Measurements from ENCODE around the gene TRERF1. TPM values are rescaled to one million over a fixed set of nuclear protein-coding genes. Genes with fewer than 3 reads are reported as not detected.

TRERF1 gene
- total and polyA plus RNA-seq, 2 experiments from 2014 or later: 3.2 to 5.1 TPM

GRCh38 chr6:42405021-42405420 is 46.7 kb downstream of the TRERF1 start:
- H3K27me3 ChIP-seq: no peaks in the 10 kb centered on the region
- H3K4me2 ChIP-seq: peak overlapping the region; percentile 12
- no peak for DNase-seq (ENCODE audit: low spot score)
- H3K27ac ChIP-seq: peak overlapping the region; percentile 69
- peaks cover 71% of the 10 kb centered on the region for H3K79me2 ChIP-seq
- H3K36me3 ChIP-seq (replicated peaks; ENCODE audit: insufficient read depth, low read depth): no peaks in the 10 kb centered on the region
- H2AFZ ChIP-seq: no peak overlapping the region
- no peaks in the 10 kb centered on the region for H3K9me2 ChIP-seq (replicated peaks; ENCODE audit: insufficient read depth)
- TF ChIP-seq EZH2 (IDR thresholded peaks at IDR 0.05; ENCODE audit: borderline replicate concordance): no peak
- TF ChIP-seq EZH2phosphoT487 (IDR thresholded peaks at IDR 0.05; ENCODE audit: low read depth, severe bottlenecking, unreplicated experiment): no peak
- TF ChIP-seq, protein P1, sequence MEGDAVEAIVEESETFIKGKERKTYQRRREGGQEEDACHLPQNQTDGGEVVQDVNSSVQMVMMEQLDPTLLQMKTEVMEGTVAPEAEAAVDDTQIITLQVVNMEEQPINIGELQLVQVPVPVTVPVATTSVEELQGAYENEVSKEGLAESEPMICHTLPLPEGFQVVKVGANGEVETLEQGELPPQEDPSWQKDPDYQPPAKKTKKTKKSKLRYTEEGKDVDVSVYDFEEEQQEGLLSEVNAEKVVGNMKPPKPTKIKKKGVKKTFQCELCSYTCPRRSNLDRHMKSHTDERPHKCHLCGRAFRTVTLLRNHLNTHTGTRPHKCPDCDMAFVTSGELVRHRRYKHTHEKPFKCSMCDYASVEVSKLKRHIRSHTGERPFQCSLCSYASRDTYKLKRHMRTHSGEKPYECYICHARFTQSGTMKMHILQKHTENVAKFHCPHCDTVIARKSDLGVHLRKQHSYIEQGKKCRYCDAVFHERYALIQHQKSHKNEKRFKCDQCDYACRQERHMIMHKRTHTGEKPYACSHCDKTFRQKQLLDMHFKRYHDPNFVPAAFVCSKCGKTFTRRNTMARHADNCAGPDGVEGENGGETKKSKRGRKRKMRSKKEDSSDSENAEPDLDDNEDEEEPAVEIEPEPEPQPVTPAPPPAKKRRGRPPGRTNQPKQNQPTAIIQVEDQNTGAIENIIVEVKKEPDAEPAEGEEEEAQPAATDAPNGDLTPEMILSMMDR (IDR thresholded peaks at IDR 0.05; ENCODE audit: poor library complexity): no peak
- no peak overlapping the region for H3K4me3 ChIP-seq
- peaks cover 3% of the 10 kb centered on the region for H4K20me1 ChIP-seq (ENCODE audit: insufficient read depth, poor library complexity, severe bottlenecking)
- H3K9me3 ChIP-seq (ENCODE audit: low read depth): no peaks in the 10 kb centered on the region
- peaks cover 17% of the 10 kb centered on the region for H3K4me1 ChIP-seq (ENCODE audit: insufficient read depth)
- WGBS (ENCODE audit: low lambda C conversion rate, missing lambda C conversion rate): 47% methylated on average over 2 of the region's 2 CpGs

DNA sequence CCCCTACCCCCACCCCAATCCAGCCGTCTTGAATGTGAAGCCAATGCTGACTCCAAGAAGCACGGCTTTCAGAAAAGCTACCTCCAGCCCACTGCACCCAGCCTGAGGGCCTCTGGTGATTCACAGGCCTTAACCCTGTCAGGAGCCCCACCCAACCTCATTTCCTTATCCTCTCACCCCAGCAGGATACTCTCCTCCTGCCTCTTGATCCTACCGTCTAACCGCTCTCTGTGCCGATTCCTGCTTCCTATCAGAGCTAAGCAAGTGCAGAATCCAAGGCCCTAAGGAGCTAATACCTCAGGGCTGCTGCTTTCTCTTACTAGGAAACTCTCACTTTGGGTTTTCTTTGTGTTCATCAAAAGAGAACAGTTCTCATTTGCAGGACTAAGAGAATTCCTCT is 47.2 kb downstream of the TRERF1 start:
- peak overlapping the region; percentile 69 for H3K27ac ChIP-seq
- 23% methylated on average over 5 of the region's 5 CpGs for WGBS (ENCODE audit: low lambda C conversion rate, missing lambda C conversion rate)
- H4K20me1 ChIP-seq (ENCODE audit: insufficient read depth, poor library complexity, severe bottlenecking): peaks cover 3% of the 10 kb centered on the region
- H3K79me2 ChIP-seq: peaks cover 69% of the 10 kb centered on the region
- H3K36me3 ChIP-seq (replicated peaks; ENCODE audit: insufficient read depth, low read depth): no peaks in the 10 kb centered on the region
- no peak overlapping the region for H2AFZ ChIP-seq
- TF ChIP-seq, protein P1 (IDR thresholded peaks at IDR 0.05; ENCODE audit: poor library complexity): no peak
- TF ChIP-seq EZH2 (IDR thresholded peaks at IDR 0.05; ENCODE audit: borderline replicate concordance) (no peak), EZH2phosphoT487 (IDR thresholded peaks at IDR 0.05; ENCODE audit: low read depth, severe bottlenecking, unreplicated experiment) (no peak)
- no peaks in the 10 kb centered on the region for H3K9me3 ChIP-seq (ENCODE audit: low read depth)
- peak overlapping the region; percentile 12 for H3K4me2 ChIP-seq
- H3K27me3 ChIP-seq: no peaks in the 10 kb centered on the region
- peak; percentile 80 for DNase-seq (ENCODE audit: low spot score)
- no peak overlapping the region for H3K4me3 ChIP-seq
- H3K9me2 ChIP-seq (replicated peaks; ENCODE audit: insufficient read depth): no peaks in the 10 kb centered on the region
- peaks cover 17% of the 10 kb centered on the region for H3K4me1 ChIP-seq (ENCODE audit: insufficient read depth)

DNA sequence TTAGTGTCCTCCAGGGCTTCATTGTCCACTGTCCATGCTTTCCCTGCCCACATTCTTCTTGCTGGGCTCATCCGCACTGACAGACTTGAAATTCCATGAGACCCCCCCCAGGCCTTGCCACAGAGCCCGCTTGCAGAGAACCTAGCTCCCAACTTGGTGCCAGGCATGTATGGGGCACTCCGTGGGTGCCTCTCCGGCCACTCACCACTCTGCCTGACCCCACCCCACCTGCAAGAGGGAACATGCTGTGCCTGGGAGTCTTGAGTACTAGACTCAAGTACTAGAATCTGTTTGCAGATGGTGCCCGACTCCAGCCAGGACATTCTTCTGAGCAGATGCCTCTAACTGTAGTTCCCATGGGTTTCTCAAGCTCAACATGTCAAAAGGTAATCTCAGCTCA is 47.9 kb downstream of the TRERF1 start:
- Histone ChIP-seq H3K27ac (peak overlapping the region; percentile 69), H3K79me2 (peaks cover 69% of the 10 kb centered on the region), H3K36me3 (replicated peaks; ENCODE audit: insufficient read depth, low read depth) (no peaks in the 10 kb centered on the region), H3K9me3 (ENCODE audit: low read depth) (no peaks in the 10 kb centered on the region), H3K4me3 (no peak overlapping the region), H3K9me2 (replicated peaks; ENCODE audit: insufficient read depth) (no peaks in the 10 kb centered on the region), H3K4me1 (ENCODE audit: insufficient read depth) (peaks cover 17% of the 10 kb centered on the region), H3K27me3 (no peaks in the 10 kb centered on the region), H2AFZ (no peak overlapping the region), H4K20me1 (ENCODE audit: insufficient read depth, poor library complexity, severe bottlenecking) (peaks cover 3% of the 10 kb centered on the region), H3K4me2 (peak overlapping the region; percentile 12)
- DNase-seq (ENCODE audit: low spot score): no peak
- 86% methylated on average over 5 of the region's 5 CpGs for WGBS (ENCODE audit: low lambda C conversion rate, missing lambda C conversion rate)
- TF ChIP-seq, protein P1 (IDR thresholded peaks at IDR 0.05; ENCODE audit: poor library complexity): no peak
- TF ChIP-seq EZH2phosphoT487 (IDR thresholded peaks at IDR 0.05; ENCODE audit: low read depth, severe bottlenecking, unreplicated experiment): no peak

- H3K4me3 ChIP-seq: no peak overlapping the region
- H3K36me3 ChIP-seq (replicated peaks; ENCODE audit: insufficient read depth, low read depth): no peaks in the 10 kb centered on the region
- DNase-seq (ENCODE audit: low spot score): peak; percentile 35
- peak overlapping the region; percentile 69 for H3K27ac ChIP-seq
- peaks cover 17% of the 10 kb centered on the region for H3K4me1 ChIP-seq (ENCODE audit: insufficient read depth)
- WGBS (ENCODE audit: low lambda C conversion rate, missing lambda C conversion rate): 79% methylated on average over 7 of the region's 7 CpGs
- peaks cover 68% of the 10 kb centered on the region for H3K79me2 ChIP-seq
- TF ChIP-seq EZH2 (IDR thresholded peaks at IDR 0.05; ENCODE audit: borderline replicate concordance) (no peak), EZH2phosphoT487 (IDR thresholded peaks at IDR 0.05; ENCODE audit: low read depth, severe bottlenecking, unreplicated experiment) (no peak)
- TF ChIP-seq, protein P1 (IDR thresholded peaks at IDR 0.05; ENCODE audit: poor library complexity): no peak
- H3K9me3 ChIP-seq (ENCODE audit: low read depth): no peaks in the 10 kb centered on the region
- peaks cover 3% of the 10 kb centered on the region for H4K20me1 ChIP-seq (ENCODE audit: insufficient read depth, poor library complexity, severe bottlenecking)
- H3K4me2 ChIP-seq: peak overlapping the region; percentile 12
- no peaks in the 10 kb centered on the region for H3K9me2 ChIP-seq (replicated peaks; ENCODE audit: insufficient read depth)
- H3K27me3 ChIP-seq: no peaks in the 10 kb centered on the region
- no peak overlapping the region for H2AFZ ChIP-seq
Measured at GRCh38 chr6:42403421-42403820, 48.3 kb downstream of the TRERF1 start.
